H7 (cell line): ENCODE data around the gene SNRPE. TPM values are rescaled to one million over a fixed set of nuclear protein-coding genes. Genes with fewer than 3 reads are reported as not detected.
"Not testable (repeated sequence)": the region's sequence is repeated elsewhere in the genome, so short reads cannot be mapped to it uniquely, and the experiment has no call there.

ENCODE experiments used
- DNase-seq: peaks from one replicate; pipeline ENCODE4 v3.0.0; 2012
- H3K27me3 ChIP-seq: 2 replicates; pipeline ENCODE4 v1.6.0; 2011; ENCODE audit warnings: mild to moderate bottlenecking, low read length; ENCODE audit not compliant: control insufficient read depth, insufficient read depth
- H3K36me3 ChIP-seq: replicated peaks from 2 replicates; pipeline ENCODE4 v1.5.1; 2011; ENCODE audit warnings: low read length; ENCODE audit not compliant: control insufficient read depth, insufficient read depth
- H3K4me3 ChIP-seq: 2 replicates; pipeline ENCODE4 v1.5.1; 2011; ENCODE audit warnings: low read depth, mild to moderate bottlenecking, control low read depth, low read length, moderate library complexity; ENCODE audit not compliant: insufficient read depth
- total RNA-seq: library from RNA; depleted of rRNA; stranded (reverse); fragments of >200 nt; shearing (Covaris generic); gene quantifications from 2 replicates; pipeline ENCODE4 v1.2.3, GENCODE V29; 2014; rRNA removed

SNRPE gene
- total RNA-seq = 148 and 177 TPM in 2 replicates

- Histone ChIP-seq H3K36me3 (peaks cover 23% of the 10 kb centered on the region), H3K27me3 (no peaks in the 10 kb centered on the region), H3K4me3 (peak within 1 kb of the TSS; percentile 64)
- peak; percentile 89 for DNase-seq
These were observed at the start of gene SNRPE for GRCh38 chr1:203861379-203862184. TSS of gene SNRPE (plus strand) at chr1:203861599. CDS start at chr1:203861660, 61 bp downstream.

GRCh38 chr1:203813581-203814341, 47.6 kb upstream of the SNRPE start:
- H3K4me3 ChIP-seq = no peak overlapping the region
- no peak for DNase-seq
- H3K36me3 ChIP-seq = peaks cover 5% of the 10 kb centered on the region
- H3K27me3 ChIP-seq = no peaks in the 10 kb centered on the region

GRCh38 chr1:203818399-203818798, 43.0 kb upstream of the SNRPE start:
- Histone ChIP-seq H3K27me3 (no peaks in the 10 kb centered on the region), H3K4me3 (no peak overlapping the region), H3K36me3 (peaks cover 17% of the 10 kb centered on the region)
- DNase-seq = no peak

GRCh38 chr1:203823306-203823705, 38.1 kb upstream of the SNRPE start:
- H3K36me3 ChIP-seq = peaks cover 15% of the 10 kb centered on the region

GRCh38 chr1:203826175-203826574, 35.2 kb upstream of the SNRPE start:
- no peak for DNase-seq
- Histone ChIP-seq H3K4me3 (no peak overlapping the region), H3K27me3 (no peaks in the 10 kb centered on the region), H3K36me3 (peaks cover 13% of the 10 kb centered on the region)

More at GRCh38 chr1:203823306-203823705, 38.1 kb upstream of the SNRPE start:
- H3K4me3 ChIP-seq = no peak overlapping the region
- DNase-seq = no peak
- no peaks in the 10 kb centered on the region for H3K27me3 ChIP-seq

- no peak overlapping the region for H3K4me3 ChIP-seq
- no peak for DNase-seq
- no peaks in the 10 kb centered on the region for H3K27me3 ChIP-seq
- peaks cover 16% of the 10 kb centered on the region for H3K36me3 ChIP-seq
These were observed 33.4 kb upstream of the SNRPE start for GRCh38 chr1:203828002-203828401.

- no peaks in the 10 kb centered on the region for H3K27me3 ChIP-seq
- H3K4me3 ChIP-seq = no peak overlapping the region
- H3K36me3 ChIP-seq = peaks cover 12% of the 10 kb centered on the region
- no peak for DNase-seq
These were observed 32.9 kb upstream of the SNRPE start for GRCh38 chr1:203828503-203828902.

- not testable (repeated sequence) for H3K27me3 ChIP-seq, DNase-seq, H3K4me3 ChIP-seq
- peaks cover 16% of the 10 kb centered on the region for H3K36me3 ChIP-seq
These were observed 32.2 kb upstream of the SNRPE start for GRCh38 chr1:203829247-203829646.

- no peak for DNase-seq
- Histone ChIP-seq H3K4me3 (no peak overlapping the region), H3K36me3 (peaks cover 26% of the 10 kb centered on the region)
These were observed 25.9 kb upstream of the SNRPE start for GRCh38 chr1:203835476-203835875.

GRCh38 chr1:203839081-203839480, 22.3 kb upstream of the SNRPE start:
- Histone ChIP-seq H3K4me3 (no peak overlapping the region), H3K27me3 (no peaks in the 10 kb centered on the region), H3K36me3 (peaks cover 22% of the 10 kb centered on the region)
- no peak for DNase-seq

More at GRCh38 chr1:203835476-203835875, 25.9 kb upstream of the SNRPE start:
- no peaks in the 10 kb centered on the region for H3K27me3 ChIP-seq

- H3K36me3 ChIP-seq = peaks cover 21% of the 10 kb centered on the region
- no peak overlapping the region for H3K4me3 ChIP-seq
- no peak for DNase-seq
- no peaks in the 10 kb centered on the region for H3K27me3 ChIP-seq
These were observed 21.1 kb upstream of the SNRPE start for GRCh38 chr1:203840208-203840808.

- H3K36me3 ChIP-seq = peaks cover 22% of the 10 kb centered on the region
- no peak overlapping the region for H3K4me3 ChIP-seq
These were observed 18.9 kb upstream of the SNRPE start for GRCh38 chr1:203842559-203842876.

GRCh38 chr1:203843435-203843834, 18.0 kb upstream of the SNRPE start:
- H3K36me3 ChIP-seq = peaks cover 21% of the 10 kb centered on the region
- H3K27me3 ChIP-seq = no peaks in the 10 kb centered on the region
- DNase-seq = peak; percentile 24
- H3K4me3 ChIP-seq = no peak overlapping the region

More at GRCh38 chr1:203842559-203842876, 18.9 kb upstream of the SNRPE start:
- H3K27me3 ChIP-seq = no peaks in the 10 kb centered on the region
- no peak for DNase-seq

GRCh38 chr1:203853112-203853511, 8.3 kb upstream of the SNRPE start:
- H3K4me3 ChIP-seq, DNase-seq, H3K27me3 ChIP-seq: not testable (repeated sequence)
- H3K36me3 ChIP-seq = peaks cover 16% of the 10 kb centered on the region
